ENCODE measurements around the gene BEX2.

DNA sequence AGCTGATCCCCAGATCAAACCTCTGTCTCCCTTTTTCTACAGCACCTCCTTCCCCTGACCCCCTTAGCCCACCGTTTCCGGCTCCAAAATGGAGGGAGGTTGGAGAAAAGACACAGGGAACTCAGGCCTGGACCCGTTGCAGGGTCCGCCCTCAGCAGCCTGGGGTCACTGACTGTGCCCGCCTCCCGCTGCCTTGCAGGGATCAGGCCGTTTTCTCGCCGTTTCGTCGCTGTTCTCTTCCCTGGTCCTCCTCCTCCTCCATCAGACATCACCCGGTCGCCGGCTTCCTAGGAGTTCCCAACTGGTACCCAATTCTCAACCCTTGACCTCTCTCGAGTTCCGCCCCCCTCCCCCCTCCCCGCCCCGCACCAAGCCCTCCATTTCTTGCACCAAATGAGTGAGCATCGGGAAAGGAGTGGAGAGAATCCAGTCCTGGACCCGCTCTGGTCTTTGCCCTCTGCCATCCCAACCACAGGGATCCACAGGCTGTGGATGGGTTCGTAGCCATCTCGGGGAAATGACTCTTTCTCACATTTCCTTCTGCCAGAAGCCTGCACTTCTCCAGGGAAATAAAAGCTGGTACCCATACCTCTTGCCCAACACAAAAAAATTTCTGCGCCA, 34.7 kb downstream of the BEX2 start:
- TF ChIP-seq BRCA1 (IDR thresholded peaks at IDR 0.05): no peak
- no peak for TF ChIP-seq BRCA1 (CRISPR knock-in tag; IDR thresholded peaks at IDR 0.05)
- TF ChIP-seq, protein P1, sequence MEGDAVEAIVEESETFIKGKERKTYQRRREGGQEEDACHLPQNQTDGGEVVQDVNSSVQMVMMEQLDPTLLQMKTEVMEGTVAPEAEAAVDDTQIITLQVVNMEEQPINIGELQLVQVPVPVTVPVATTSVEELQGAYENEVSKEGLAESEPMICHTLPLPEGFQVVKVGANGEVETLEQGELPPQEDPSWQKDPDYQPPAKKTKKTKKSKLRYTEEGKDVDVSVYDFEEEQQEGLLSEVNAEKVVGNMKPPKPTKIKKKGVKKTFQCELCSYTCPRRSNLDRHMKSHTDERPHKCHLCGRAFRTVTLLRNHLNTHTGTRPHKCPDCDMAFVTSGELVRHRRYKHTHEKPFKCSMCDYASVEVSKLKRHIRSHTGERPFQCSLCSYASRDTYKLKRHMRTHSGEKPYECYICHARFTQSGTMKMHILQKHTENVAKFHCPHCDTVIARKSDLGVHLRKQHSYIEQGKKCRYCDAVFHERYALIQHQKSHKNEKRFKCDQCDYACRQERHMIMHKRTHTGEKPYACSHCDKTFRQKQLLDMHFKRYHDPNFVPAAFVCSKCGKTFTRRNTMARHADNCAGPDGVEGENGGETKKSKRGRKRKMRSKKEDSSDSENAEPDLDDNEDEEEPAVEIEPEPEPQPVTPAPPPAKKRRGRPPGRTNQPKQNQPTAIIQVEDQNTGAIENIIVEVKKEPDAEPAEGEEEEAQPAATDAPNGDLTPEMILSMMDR (IDR thresholded peaks at IDR 0.05 in 2 of 3, conservative IDR thresholded peaks at IDR 0.05 in 1 of 3; ENCODE audit: insufficient read depth in 2 of 3, low read depth in 1 of 3, low read length in 3 of 3): no peak
- TF ChIP-seq, protein P2, sequence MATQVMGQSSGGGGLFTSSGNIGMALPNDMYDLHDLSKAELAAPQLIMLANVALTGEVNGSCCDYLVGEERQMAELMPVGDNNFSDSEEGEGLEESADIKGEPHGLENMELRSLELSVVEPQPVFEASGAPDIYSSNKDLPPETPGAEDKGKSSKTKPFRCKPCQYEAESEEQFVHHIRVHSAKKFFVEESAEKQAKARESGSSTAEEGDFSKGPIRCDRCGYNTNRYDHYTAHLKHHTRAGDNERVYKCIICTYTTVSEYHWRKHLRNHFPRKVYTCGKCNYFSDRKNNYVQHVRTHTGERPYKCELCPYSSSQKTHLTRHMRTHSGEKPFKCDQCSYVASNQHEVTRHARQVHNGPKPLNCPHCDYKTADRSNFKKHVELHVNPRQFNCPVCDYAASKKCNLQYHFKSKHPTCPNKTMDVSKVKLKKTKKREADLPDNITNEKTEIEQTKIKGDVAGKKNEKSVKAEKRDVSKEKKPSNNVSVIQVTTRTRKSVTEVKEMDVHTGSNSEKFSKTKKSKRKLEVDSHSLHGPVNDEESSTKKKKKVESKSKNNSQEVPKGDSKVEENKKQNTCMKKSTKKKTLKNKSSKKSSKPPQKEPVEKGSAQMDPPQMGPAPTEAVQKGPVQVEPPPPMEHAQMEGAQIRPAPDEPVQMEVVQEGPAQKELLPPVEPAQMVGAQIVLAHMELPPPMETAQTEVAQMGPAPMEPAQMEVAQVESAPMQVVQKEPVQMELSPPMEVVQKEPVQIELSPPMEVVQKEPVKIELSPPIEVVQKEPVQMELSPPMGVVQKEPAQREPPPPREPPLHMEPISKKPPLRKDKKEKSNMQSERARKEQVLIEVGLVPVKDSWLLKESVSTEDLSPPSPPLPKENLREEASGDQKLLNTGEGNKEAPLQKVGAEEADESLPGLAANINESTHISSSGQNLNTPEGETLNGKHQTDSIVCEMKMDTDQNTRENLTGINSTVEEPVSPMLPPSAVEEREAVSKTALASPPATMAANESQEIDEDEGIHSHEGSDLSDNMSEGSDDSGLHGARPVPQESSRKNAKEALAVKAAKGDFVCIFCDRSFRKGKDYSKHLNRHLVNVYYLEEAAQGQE (IDR thresholded peaks at IDR 0.05; ENCODE audit: borderline replicate concordance): no peak
- TF ChIP-seq, protein P2 (CRISPR knock-in tag; IDR thresholded peaks at IDR 0.05; ENCODE audit: low read depth): no peak
- TF ChIP-seq, protein P3, sequence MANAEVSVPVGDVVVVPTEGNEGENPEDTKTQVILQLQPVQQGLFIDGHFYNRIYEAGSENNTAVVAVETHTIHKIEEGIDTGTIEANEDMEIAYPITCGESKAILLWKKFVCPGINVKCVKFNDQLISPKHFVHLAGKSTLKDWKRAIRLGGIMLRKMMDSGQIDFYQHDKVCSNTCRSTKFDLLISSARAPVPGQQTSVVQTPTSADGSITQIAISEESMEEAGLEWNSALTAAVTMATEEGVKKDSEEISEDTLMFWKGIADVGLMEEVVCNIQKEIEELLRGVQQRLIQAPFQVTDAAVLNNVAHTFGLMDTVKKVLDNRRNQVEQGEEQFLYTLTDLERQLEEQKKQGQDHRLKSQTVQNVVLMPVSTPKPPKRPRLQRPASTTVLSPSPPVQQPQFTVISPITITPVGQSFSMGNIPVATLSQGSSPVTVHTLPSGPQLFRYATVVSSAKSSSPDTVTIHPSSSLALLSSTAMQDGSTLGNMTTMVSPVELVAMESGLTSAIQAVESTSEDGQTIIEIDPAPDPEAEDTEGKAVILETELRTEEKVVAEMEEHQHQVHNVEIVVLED (CRISPR knock-in tag; IDR thresholded peaks at IDR 0.05): no peak
- TF ChIP-seq, protein P4, sequence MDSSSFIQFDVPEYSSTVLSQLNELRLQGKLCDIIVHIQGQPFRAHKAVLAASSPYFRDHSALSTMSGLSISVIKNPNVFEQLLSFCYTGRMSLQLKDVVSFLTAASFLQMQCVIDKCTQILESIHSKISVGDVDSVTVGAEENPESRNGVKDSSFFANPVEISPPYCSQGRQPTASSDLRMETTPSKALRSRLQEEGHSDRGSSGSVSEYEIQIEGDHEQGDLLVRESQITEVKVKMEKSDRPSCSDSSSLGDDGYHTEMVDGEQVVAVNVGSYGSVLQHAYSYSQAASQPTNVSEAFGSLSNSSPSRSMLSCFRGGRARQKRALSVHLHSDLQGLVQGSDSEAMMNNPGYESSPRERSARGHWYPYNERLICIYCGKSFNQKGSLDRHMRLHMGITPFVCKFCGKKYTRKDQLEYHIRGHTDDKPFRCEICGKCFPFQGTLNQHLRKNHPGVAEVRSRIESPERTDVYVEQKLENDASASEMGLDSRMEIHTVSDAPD (CRISPR knock-in tag; IDR thresholded peaks at IDR 0.05): no peak
- TF ChIP-seq, protein P5, sequence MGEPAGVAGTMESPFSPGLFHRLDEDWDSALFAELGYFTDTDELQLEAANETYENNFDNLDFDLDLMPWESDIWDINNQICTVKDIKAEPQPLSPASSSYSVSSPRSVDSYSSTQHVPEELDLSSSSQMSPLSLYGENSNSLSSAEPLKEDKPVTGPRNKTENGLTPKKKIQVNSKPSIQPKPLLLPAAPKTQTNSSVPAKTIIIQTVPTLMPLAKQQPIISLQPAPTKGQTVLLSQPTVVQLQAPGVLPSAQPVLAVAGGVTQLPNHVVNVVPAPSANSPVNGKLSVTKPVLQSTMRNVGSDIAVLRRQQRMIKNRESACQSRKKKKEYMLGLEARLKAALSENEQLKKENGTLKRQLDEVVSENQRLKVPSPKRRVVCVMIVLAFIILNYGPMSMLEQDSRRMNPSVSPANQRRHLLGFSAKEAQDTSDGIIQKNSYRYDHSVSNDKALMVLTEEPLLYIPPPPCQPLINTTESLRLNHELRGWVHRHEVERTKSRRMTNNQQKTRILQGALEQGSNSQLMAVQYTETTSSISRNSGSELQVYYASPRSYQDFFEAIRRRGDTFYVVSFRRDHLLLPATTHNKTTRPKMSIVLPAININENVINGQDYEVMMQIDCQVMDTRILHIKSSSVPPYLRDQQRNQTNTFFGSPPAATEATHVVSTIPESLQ (CRISPR knock-in tag; IDR thresholded peaks at IDR 0.05): no peak
- TF ChIP-seq, protein P6, sequence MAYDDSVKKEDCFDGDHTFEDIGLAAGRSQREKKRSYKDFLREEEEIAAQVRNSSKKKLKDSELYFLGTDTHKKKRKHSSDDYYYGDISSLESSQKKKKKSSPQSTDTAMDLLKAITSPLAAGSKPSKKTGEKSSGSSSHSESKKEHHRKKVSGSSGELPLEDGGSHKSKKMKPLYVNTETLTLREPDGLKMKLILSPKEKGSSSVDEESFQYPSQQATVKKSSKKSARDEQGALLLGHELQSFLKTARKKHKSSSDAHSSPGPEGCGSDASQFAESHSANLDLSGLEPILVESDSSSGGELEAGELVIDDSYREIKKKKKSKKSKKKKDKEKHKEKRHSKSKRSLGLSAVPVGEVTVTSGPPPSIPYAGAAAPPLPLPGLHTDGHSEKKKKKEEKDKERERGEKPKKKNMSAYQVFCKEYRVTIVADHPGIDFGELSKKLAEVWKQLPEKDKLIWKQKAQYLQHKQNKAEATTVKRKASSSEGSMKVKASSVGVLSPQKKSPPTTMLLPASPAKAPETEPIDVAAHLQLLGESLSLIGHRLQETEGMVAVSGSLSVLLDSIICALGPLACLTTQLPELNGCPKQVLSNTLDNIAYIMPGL (CRISPR knock-in tag; IDR thresholded peaks at IDR 0.05): no peak
- TF ChIP-seq ZC3H4 (CRISPR knock-in tag; IDR thresholded peaks at IDR 0.05; ENCODE audit: borderline replicate concordance): no peak
- TF ChIP-seq HMG20A (CRISPR knock-in tag; conservative IDR thresholded peaks at IDR 0.05): no peak
- TF ChIP-seq EGR1 (conservative IDR thresholded peaks at IDR 0.05): no peak
- TF ChIP-seq CSDE1 (IDR thresholded peaks at IDR 0.05): no peak
- TF ChIP-seq SAP30 (IDR thresholded peaks at IDR 0.05; ENCODE audit: borderline replicate concordance, insufficient read depth, low read depth, low read length, poor library complexity, severe bottlenecking): no peak
- TF ChIP-seq XRCC5 (IDR thresholded peaks at IDR 0.05; ENCODE audit: low read depth, low read length): no peak
